NCI-H2171 treated with DMSO at 0.1 percent for 48 hours (cell line): ENCODE measurements around the gene ANO10.
A peak's percentile ranks its signal among the peaks of the same experiment; 100 is the strongest.
"Not testable (repeated sequence)": the region's sequence is repeated elsewhere in the genome, so short reads cannot be mapped to it uniquely, and the experiment has no call there.

ENCODE experiments used
- DNase-seq: peaks from one replicate; lab custom pipeline; 2025; lab: John Stamatoyannopoulos, UW

The ANO10 gene

DNA sequence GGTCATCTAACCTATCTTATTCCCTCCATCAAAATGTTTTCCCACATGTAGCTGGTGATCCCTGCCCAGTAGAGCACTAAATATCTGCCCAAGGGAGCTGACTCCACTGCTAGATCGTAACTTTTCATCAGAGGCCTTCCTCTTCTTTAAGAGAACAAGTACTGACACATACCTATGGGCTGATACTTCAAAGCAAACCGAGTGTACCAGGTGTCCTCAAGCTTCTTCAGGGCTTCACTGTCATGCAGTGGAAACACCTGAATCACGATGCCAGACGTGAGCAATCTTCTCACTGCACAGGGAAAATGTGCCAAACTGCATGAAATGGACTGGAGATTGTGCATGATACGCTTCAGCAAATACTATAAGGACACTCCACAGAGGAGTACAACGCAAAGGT is 41.6 kb downstream of the ANO10 start:
- DNase-seq, result no peak

DNA sequence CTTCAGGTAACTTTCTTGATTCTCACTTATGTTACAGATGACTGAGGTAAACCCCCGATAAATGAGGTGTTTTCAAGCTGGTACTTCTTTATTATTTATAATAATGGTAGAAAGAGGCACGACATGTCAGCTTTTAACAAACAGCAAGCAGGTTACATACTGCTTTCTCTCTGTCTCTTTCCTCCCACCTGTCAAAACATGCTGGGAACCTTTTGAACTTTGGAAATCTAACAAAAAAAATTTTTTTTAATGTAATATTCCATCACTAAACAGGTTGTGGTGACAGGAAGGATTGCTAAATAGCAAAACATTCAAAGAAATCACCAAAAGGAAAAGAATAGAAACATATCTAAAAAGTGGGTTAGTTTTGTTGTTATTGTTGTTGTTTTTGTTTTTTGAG is 48.2 kb downstream of the ANO10 start:
- no peak for DNase-seq

DNA sequence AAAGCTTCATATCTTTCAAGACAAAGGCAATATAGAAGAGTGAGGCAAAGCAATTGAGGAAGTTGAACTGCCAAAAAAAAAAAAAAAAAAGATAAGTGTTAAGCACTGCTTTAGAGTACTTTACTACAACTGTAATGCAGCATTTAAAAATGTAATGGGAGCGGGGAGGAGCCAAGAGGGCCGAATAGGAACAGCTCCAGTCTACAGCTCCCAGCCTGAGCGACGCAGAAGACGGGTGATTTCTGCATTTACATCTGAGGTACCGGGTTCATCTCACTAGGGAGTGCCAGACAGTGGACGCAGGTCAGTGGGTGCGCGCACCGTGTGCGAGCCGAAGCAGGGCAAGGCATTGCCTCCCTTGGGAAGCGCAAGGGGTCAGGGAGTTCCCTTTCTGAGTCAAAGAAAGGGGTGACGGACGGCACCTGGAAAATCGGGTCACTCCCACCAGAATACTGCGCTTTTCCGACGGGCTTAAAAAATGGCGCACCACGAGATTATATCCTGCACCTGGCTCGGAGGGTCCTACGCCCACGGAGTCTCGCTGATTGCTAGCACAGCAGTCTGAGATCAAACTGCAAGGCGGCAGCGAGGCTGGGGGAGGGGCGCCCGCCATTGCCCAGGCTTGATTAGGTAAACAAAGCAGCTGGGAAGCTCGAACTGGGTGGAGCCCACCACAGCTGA is 56.0 kb downstream of the ANO10 start:
- not testable (repeated sequence) for DNase-seq

DNA sequence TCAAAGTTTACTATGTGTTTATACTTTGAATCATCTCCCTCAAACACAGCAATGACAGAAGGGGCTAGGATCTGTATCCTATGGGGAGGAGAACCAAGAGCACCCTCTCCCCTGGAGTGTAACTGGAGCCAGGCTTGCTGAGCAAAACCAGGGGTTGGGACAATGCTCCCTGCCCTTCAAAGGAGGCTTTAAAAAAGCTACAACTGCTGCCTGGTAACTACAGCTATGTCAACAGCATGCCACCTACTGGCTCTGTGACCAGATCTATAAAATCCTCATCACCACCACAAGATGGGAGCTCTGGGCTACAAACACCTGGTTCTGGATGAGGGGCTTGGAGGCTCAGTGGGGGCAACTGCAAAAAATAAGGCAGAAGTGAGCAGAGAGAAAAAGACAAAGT is 61.9 kb downstream of the ANO10 start:
- no peak for DNase-seq

GRCh38 chr3:43558171-43558570 is 63.6 kb downstream of the ANO10 start:
- DNase-seq, result no peak

- no peak for DNase-seq
Measured at GRCh38 chr3:43549626-43550290, 72.1 kb downstream of the ANO10 start.

DNA sequence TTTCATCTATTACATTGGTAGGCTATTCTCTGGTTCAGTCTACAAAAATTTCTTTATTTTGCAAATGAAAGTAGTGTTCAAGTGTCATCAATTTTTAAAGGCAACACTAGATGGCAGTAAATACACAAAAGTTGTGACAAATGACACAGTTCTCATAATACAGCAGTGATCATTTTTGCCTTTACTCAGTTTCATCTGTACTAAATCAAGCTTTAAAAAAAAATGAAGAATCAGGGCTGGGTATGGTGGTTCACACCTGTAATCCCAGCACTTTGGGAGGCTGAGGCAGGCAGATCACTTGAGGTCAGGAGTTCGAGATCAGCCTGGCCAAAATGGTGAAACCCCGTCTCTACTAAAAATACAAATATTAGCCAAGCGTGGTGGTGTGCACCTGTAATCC is 77.5 kb downstream of the ANO10 start:
- peak; percentile 44 for DNase-seq

- no peak for DNase-seq
Measured at GRCh38 chr3:43542328-43543043, 79.3 kb downstream of the ANO10 start.

DNA sequence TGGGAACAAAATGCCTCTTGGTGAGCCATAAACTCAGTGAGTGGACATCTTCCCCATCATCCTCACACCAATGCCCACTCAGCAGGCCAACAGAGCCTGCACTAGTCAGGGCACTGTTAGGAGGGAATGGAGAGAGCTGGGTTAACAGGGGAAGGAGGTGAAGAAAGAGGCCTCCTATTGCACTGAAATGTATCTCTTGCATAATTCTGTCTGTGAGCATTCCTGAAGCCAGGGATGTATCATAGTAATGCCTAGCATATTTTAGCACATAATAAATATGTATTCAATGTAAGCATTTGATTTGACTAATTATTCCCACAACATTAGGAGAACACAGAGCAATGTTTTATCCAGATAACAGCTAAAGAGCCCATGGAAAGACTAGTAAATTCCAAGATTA is 81.2 kb downstream of the ANO10 start:
- no peak for DNase-seq

GRCh38 chr3:43539321-43539720 is 82.5 kb downstream of the ANO10 start:
- DNase-seq, result peak; percentile 42

GRCh38 chr3:43537225-43537624 is 84.6 kb downstream of the ANO10 start:
- peak; percentile 77 for DNase-seq

GRCh38 chr3:43534675-43535074 is 87.1 kb downstream of the ANO10 start:
- DNase-seq, result no peak

- DNase-seq, result no peak
Measured at GRCh38 chr3:43533009-43533408, 88.8 kb downstream of the ANO10 start.

GRCh38 chr3:43531835-43532234 is 90.0 kb downstream of the ANO10 start:
- no peak for DNase-seq

GRCh38 chr3:43528498-43529099 is 93.2 kb downstream of the ANO10 start:
- no peak for DNase-seq

GRCh38 chr3:43526956-43527355 is 94.9 kb downstream of the ANO10 start:
- DNase-seq, result no peak

GRCh38 chr3:43525941-43526607 is 95.7 kb downstream of the ANO10 start:
- no peak for DNase-seq

- no peak for DNase-seq
Measured at GRCh38 chr3:43525386-43525785, 96.4 kb downstream of the ANO10 start.

DNA sequence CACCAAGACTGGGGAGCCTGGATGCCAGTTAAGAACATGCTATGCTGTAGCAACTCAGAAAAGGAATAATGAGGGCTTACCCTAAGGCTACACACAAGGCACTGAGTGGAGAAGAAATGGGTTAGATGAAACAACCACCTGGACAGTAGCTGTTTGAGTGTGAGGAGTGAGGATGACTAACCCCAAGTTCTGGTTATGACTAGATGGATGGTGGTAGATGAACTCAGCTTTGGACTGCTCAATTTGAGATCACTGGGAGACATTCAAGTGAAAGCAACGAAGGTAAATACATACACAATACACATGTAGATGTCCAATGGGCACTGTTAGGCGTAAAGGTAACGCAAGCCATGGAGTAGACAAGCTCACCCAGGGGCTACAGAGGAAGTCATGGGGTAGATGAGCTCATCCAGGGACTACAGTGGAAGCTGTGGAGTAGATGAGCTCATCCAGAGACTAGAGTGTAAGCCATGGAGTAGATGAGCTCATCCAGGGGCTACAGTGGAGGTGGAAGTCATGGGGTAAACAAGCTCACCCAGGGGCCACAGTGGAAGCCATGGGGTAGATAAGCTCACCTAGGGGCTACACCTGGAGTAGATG is 98.3 kb downstream of the ANO10 start:
- DNase-seq, result no peak

DNA sequence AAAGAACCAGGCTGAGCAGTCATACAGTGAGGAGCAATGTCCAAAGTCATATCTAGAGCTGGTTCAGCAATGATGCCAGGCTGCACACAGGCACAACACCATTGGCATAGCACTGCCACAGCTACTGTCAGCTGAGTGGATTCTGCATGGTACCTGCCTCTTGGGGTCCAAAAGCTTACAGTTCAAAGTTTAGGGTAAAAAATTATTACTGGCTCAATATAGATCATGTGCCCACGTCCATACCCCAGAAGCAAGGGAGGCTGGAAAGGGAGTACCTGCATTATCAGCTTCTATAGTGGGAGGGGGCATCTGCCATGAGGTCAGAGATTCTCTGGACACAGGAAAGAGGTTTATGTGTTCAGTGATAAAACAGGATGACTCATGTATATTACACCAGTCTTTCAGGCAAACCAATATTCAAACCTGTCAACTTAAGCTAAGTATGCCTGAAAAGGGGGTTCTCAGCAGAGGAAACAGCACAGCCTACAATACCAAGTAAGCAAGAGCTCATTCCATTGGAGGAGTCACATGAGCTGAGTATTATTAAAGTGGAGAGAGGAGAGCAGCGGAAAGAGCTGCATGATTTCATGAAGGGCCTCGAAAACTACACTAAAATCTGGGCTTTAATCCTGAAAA is 99.0 kb downstream of the ANO10 start:
- no peak for DNase-seq

GRCh38 chr3:43521941-43522340 is 99.9 kb downstream of the ANO10 start:
- no peak for DNase-seq
